Activated CD8-positive, alpha-beta memory T cell treated with anti-CD3 and anti-CD28 coated beads, Interleukin-2, amount 50 U/mL, for 24 hours (primary cell): Measurements from ENCODE around the gene CD151.

Experiments used
- DNase-seq: peaks from one replicate; pipeline ENCODE4 v3.0.0-alpha.2; 2020; ENCODE audit errors: extremely low read depth

CD151 gene

DNA sequence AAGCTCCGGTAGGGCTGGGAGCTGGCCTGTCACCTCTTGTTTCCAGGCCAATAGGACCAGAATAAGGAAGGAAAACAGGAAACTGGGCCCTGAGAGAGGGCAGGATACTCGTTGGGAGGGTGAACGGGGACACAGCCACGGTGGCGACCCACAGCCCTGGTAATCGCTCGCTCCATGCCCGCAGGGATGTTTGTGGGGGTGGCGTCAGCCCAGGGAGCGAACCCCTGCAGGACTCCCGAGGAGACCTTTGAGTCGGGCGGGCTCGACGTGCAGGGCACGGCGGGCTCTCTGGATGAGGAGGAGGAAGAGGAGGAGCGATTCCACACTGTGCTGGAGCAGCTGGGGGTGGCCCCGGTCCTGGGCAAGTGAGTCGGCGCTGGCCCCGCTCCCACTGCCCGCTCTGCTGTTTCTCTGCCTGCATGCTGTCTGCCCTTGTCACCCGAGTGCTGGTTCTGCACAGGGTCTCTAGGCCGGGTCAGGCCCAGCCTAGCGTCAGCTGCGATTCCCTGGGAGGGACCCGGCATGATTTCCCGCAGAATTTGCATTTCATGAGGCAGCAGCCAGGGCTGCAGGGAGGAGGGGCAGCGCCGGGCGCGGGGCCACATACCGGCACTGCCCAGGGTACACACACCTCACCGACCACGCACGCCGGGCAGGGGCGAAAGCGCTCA is 3.4 kb upstream of the CD151 start:
- no peak for DNase-seq

DNA sequence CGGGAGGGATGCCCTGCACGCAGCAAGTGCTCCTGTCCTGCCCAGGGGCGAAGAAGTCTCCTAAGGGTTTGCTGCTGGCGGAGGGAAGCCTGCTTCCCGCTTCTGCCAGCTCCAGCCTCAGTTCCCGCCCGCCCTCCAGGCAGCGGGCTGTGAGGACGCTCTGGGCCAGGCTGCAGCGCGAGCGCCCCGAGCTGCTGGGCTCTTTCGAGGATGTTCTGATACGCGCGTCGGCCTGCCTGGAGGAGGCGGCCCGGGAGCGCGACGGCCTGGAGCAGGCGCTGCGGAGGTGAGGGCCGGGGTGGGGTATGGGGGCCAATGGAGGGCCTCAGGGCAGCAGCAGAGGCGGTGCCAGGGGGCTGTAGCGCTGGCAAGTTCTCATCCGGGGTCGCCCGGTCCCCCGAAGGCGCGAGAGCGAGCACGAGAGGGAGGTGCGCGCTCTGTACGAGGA is 2.9 kb upstream of the CD151 start:
- no peak for DNase-seq

DNA sequence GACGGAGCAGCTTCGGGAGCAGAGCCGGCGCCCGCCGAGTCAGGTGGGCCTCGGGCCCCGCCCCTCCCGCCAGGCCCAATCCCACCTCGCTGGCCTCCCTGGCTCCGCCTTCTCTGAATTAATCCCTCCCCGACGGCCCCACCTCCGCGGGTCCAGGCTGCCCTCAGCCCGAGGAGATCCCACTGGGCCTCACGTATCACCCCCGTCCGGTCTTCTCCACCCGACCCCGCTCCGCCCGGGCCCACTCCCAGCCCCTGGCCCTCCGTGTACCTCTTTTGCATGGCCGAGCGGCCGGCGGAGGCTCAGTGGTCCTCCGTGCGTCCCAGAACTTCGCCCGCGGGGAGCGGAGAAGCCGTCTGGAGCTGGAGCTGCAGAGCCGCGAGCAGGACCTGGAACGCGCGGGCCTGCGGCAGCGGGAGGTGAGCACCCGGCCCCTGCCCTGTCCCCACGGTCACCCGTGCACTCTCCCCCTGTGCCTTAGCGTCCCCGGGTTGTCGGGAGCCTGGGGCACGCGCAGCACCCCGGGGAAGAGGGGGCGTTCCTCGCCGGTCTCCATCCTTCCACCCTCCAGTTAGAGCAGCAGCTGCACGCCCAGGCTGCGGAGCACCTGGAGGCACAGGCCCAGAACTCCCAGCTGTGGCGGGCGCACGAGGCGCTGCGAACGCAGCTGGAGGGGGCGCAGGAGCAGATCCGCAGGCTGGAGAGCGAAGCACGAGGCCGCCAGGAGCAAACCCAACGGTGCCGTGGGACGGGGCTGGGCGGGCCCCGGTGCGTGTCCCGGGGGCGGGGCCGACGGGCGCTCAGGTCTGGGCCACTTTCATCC is 2.2 kb upstream of the CD151 start:
- no peak for DNase-seq

DNA sequence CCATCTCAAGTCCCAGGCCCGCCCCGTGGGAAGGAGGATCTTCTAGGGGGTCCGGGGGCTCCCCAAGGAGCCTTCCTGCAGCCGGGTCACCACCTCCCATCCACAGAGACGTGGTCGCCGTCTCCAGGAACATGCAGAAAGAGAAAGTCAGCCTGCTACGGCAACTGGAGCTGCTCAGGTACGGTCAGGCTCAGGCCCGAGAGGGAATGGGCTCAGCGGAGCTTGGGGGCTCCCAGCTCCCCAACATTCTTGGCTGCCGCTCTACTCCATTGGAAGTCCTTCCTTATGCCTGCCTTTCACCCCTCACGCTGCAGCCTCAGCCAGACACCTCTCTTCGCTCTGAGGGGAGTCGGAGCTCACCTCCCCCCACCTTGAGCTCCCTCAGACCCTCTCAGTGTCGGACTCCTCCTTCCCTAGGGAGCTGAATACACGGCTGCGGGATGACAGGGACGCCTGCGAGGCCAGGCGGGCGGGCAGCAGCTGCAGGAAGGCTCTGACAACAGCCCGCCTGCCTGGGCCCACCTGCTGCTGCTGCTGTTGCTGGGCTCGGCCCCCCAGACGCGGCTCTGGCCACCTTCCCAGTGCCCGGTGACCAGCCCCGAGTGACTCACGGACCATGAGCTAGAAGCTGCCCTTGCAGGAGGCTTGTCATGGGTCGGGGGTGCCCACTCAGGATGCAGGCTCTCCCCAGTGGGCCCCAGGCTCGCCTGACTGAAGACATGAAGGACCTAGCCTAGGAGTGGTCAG is 1.5 kb upstream of the CD151 start:
- no peak for DNase-seq

- DNase-seq = no peak
Measured at GRCh38 chr11:831961-832528, 707 bp upstream of the CD151 start.

DNA sequence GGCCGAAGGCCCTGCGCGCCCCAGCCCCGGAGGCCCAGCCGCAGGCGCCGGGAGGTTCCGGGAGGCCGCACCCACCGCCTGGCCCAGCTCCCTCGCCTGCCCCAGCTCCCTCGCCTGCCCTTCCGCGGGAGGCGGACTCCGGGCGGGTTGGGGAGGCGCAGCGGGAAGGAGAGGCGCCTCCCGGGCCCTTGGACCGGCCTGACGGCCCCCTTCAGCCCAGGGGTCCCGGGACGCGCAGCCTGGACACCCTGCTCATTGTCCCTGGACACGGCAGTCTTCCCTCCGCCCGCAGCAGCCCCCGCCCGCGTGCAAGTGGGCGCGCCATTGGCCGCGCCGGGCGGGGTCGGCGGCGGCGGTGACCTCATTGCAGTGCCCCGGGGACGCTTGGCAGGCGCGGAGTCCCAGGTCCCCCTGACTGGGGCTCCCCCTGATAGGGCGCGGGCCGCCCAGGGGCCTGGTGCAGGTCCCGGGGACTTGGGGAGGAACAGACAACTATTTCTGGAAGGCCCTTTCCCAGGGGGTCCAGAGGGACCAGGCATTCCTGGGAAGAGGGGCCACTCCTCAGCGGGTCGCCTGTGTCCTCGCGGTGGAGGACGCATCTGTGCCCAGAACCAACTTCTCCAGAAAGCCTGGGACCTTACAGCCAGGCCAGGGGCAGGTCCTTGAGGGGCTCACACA is 501 bp downstream of the CD151 start:
- DNase-seq = no peak

DNA sequence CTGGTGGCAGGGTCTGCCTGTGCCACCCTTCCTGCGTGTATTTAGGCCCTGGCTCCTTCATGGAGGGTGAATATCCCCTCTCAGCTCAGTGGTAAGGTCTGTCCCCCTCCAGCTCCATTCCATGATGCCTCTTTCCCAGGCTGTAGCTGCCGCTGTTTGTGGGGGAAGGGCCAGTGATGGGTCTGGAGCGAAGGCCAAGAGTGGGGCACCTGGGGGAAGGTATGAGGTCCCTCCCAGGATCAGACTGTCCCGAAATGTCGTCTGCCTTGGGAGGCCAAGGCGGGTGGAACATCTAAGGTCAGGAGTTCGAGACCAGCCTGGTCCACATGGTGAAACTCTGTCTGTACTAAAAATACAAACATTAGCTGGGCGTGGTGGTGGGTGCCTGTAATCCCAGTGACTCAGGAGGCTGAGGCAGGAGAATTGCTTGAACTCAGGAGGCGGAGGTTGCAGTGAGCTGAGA is 1.1 kb downstream of the CD151 start:
- no peak for DNase-seq

DNA sequence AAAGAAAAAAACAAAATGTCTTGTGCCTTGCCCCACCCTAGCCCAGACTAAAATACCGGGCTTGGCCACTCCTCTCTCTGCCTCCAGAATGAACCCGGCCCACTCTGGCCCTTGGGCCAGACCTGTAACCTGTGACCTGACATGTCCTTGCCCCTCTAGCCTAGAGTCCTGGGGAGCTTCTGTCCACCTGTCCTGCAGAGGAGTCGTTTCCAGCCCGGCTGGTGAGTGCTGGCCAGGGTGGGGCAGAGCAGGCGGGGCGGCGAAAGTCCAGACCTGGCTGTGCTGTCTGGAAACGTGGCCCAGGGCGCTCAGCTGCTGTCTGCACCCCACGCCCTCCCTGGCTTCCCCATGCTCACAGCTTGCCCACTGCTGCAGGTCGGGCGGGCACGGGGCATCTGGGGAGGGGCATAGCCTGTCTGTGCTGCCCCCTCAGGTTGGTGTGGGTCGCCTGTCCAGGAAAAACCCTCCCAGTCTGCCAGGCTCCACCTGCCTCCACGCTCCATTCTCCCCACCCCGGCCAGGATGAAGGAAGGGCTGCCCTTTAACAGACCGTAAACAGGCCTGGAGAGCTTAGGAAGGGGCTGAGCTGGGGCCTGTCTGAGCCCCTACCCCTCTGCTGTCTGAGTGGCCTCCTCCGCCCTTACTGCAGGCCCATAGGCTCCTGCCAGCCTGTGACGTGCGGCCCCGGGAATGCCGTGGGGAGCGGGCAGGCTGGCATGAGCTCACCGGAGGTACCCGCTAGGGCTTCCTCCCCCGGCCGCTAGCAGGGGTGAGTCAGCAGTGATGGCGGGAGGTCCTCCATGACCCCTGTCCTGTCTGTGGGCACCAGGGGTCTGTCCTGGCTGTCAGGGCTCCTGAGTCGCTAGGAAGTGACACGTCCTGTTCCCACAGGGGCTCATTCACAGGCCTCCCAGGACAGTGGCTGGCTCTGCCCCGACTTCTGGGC is 1.9 kb downstream of the CD151 start:
- no peak for DNase-seq

DNA sequence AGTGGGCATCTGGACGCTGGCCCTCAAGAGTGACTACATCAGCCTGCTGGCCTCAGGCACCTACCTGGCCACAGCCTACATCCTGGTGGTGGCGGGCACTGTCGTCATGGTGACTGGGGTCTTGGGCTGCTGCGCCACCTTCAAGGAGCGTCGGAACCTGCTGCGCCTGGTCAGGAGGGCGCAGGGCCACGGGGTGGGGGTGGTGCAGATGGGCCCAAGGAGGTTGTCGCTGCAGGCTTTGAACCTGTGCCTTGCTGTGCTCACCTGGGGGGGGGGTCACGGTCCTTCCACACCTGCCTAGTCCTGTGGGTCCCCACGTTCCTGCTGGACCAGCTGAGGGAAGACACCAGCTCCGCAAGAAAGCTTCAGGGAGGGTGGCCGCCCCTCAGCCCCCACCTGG is 3.5 kb downstream of the CD151 start:
- no peak for DNase-seq

- no peak for DNase-seq
Measured at GRCh38 chr11:836700-837099, 3.9 kb downstream of the CD151 start.

- no peak for DNase-seq
Measured at GRCh38 chr11:837189-837989, 4.6 kb downstream of the CD151 start.

- DNase-seq = no peak
Measured at GRCh38 chr11:837990-838307, 5.2 kb downstream of the CD151 start.

- DNase-seq = no peak
Measured at GRCh38 chr11:838441-839279, 5.9 kb downstream of the CD151 start.

DNA sequence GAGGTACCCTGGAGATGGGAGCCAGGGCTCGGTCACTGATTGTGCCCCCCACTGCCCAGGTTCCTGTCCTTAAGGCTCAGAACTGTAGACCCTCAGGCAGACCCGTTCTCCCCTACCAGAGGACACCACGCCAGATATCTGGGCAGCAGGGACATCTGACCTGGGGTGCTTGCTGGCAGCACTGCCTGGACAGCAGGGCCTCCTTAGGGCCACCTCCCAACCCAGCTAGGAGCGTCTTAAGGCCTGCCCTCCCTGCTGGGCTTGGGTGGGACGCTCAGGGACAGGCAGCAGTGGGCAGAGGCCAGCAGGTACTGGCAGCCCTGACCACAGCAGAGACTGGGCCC is 6.5 kb downstream of the CD151 start:
- no peak for DNase-seq

DNA sequence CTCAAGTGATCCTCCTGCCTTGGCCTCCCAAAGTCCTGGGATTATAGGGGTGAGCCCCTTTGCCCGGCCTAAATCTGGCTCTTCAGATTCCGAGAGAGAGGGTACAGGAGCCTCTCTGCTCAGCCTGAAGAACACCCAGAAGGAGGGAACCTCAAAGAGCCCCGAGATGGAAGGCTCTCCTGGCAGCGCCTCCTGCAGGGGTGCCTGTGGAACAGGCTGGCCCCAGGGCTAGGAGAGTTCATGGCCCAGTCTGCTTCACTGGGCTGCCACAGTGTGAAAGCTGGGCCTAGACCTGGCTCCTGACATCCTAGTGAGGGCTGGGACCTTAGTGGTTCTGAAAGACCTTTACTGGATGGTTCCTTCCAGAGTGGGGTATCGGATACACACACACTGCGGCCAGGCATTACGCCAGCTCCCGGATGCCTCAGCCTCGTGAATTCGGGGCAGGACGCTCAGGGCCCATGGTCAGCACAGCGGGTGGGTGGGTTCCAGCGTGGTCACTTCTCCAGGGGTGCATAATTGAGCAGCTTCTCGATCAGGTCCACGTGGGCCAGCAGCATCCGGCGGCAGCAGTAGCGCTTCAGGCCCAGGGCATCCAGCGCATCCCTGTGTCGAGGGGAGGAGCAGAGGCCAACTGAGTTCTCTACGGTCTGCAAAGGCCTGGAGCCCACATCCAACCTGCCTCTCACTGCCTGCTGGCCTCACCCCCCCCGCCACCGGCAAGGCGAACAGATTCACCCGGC is 7.3 kb downstream of the CD151 start:
- no peak for DNase-seq

GRCh38 chr11:841981-842369 is 9.2 kb downstream of the CD151 start:
- DNase-seq = no peak

- DNase-seq = peak; percentile 64
Measured at GRCh38 chr11:842370-843002, 9.7 kb downstream of the CD151 start, which contains the start of the genes POLR2L and TSPAN4. Gene POLR2L, minus strand, starts transcription at chr11:842529. Its CDS starts 21 bp downstream, at chr11:842508. Gene TSPAN4, plus strand, starts transcription at chr11:842852. Its CDS starts 7,453 bp downstream, at chr11:850305.
